HepG2 (cell line): ENCODE results near the gene PLEKHH3. TPM values are rescaled to one million over a fixed set of nuclear protein-coding genes. Genes with fewer than 3 reads are reported as not detected.

ENCODE experiments used
- ATAC-seq: fragments of 200-7000 bp; cut with Tn5 transposase; 3 replicates; pipeline ENCODE4 v1.9.1; 2020; ENCODE audit warnings: mild to moderate bottlenecking, moderate library complexity
- BruUV-seq: library from RNA; stranded (reverse); fragments of 400-500 nt; replicated peaks from 2 replicates; lab custom pipeline; 2021; lab: Mats Ljungman, UMichigan
- CTCF ChIA-PET: fragments of 300-600 bp; formaldehyde crosslinking; extraction: SDS; loops from one replicate; lab custom pipeline; 2021; ENCODE audit warnings: low total read pairs, inconsistent platforms, low intra/inter-chr PET ratio; lab: Yijun Ruan, JAX
- POLR2A ChIA-PET: fragments of 350-600 bp; sonication (Branson Sonifier 250); formaldehyde crosslinking; loops from one replicate; lab custom pipeline; 2020; ENCODE audit warnings: antibody characterized with exemption, inconsistent platforms; lab: Yijun Ruan, JAX
- DNase-seq: peaks from one replicate; pipeline ENCODE4 v3.0.0-alpha.2; 2015; ENCODE audit warnings: low spot score
- FAIRE-seq: peaks from 3 replicates; lab custom pipeline; 2011; peaks lifted over from hg19 to GRCh38; lab: Jason Lieb, UNC
- H2AFZ ChIP-seq: one replicate; pipeline ENCODE4 v1.6.1; 2011; ENCODE audit warnings: low read length, inconsistent platforms
- H3K27ac ChIP-seq: fragments of 300-600 bp; 3 replicates; pipeline ENCODE4 v1.8.0; 2011; ENCODE audit warnings: mixed run types, mild to moderate bottlenecking, mixed read lengths, low read length, inconsistent platforms; ENCODE audit not compliant: insufficient read depth; ENCODE audit errors: extremely low read length
- H3K27me3 ChIP-seq, 2 experiments: fragments of 200-600 bp in 1 of 2; 2 replicates in 1 of 2; 3 replicates in 1 of 2; pipeline versions ENCODE4 v1.6.0 to v1.8.0; 2011; ENCODE audit warnings: low read length in 2 of 2, mild to moderate bottlenecking in 2 of 2, moderate library complexity in 2 of 2, inconsistent platforms in 1 of 2; ENCODE audit not compliant: insufficient read depth in 2 of 2, control insufficient read depth in 1 of 2
- H3K36me3 ChIP-seq, 2 experiments: fragments of 200-600 bp in 1 of 2; replicated peaks in 1 of 2; 2 replicates in 1 of 2; 3 replicates in 1 of 2; pipeline versions ENCODE4 v1.5.1 to v1.8.0; 2011; ENCODE audit warnings: low read length in 2 of 2, inconsistent platforms in 1 of 2; ENCODE audit not compliant: insufficient read depth in 2 of 2, control insufficient read depth in 1 of 2
- H3K4me1 ChIP-seq: 2 replicates; pipeline ENCODE4 v1.5.1; 2012; ENCODE audit warnings: low read length, inconsistent platforms; ENCODE audit not compliant: insufficient read depth
- H3K4me2 ChIP-seq: 2 replicates; pipeline ENCODE4 v1.6.0; 2011; ENCODE audit warnings: low read depth, low read length, inconsistent platforms
- H3K4me3 ChIP-seq, 3 experiments: fragments of 200-600 bp in 1 of 3; sonication (generic), shearing (Covaris generic) in 1 of 3; replicated peaks in 1 of 3; 2 replicates each; pipeline ENCODE4 v1.5.1; 2011 to 2016; ENCODE audit warnings: low read length in 3 of 3, inconsistent platforms in 2 of 3, low read depth in 2 of 3, mild to moderate bottlenecking in 2 of 3, control low read depth in 1 of 3, mixed read lengths in 1 of 3; ENCODE audit not compliant: insufficient read depth in 1 of 3
- H3K79me2 ChIP-seq: one replicate; pipeline ENCODE4 v1.6.1; 2011; ENCODE audit warnings: low read length, inconsistent platforms; ENCODE audit not compliant: insufficient read depth
- H3K9ac ChIP-seq: 2 replicates; pipeline ENCODE4 v1.6.0; 2011; ENCODE audit warnings: mild to moderate bottlenecking, low read depth, low read length, inconsistent platforms; ENCODE audit not compliant: insufficient read depth
- H3K9me3 ChIP-seq: 2 replicates; pipeline ENCODE4 v1.5.1; 2012; ENCODE audit warnings: mild to moderate bottlenecking, low read length
- H4K20me1 ChIP-seq: 2 replicates; pipeline ENCODE4 v1.6.0; 2011; ENCODE audit warnings: inconsistent platforms, mild to moderate bottlenecking, low read length, moderate library complexity; ENCODE audit not compliant: insufficient read depth
- AGO2 ChIP-seq: fragments of 200-400 bp; formaldehyde crosslinking; optimal IDR thresholded peaks from 2 replicates; pipeline ENCODE3; 2017; ENCODE audit warnings: mild to moderate bottlenecking, low read depth, low read length, moderate library complexity
- HNRNPLL ChIP-seq: fragments of 200-400 bp; formaldehyde crosslinking; IDR thresholded peaks from 2 replicates; pipeline ENCODE4 v1.6.1; 2017; ENCODE audit warnings: mild to moderate bottlenecking, low read depth, low read length; ENCODE audit not compliant: poor library complexity, severe bottlenecking
- ISX ChIP-seq: sonication (generic); formaldehyde crosslinking; conservative IDR thresholded peaks from 2 replicates; pipeline ENCODE4 v1.5.0; 2020; ENCODE audit warnings: missing genetic modification reagents
- MED1 ChIP-seq: sonication (generic); formaldehyde crosslinking; IDR thresholded peaks from 2 replicates; pipeline ENCODE4 v1.4.0; 2020; ENCODE audit warnings: missing genetic modification reagents
- NPAS2 ChIP-seq: sonication (generic); formaldehyde crosslinking; IDR thresholded peaks from 2 replicates; pipeline ENCODE4 v1.8.0; 2022; ENCODE audit warnings: mild to moderate bottlenecking, missing genetic modification reagents, borderline replicate concordance
- NR1H2 ChIP-seq: sonication (generic); formaldehyde crosslinking; IDR thresholded peaks from 2 replicates; pipeline ENCODE4 v1.8.1; 2022; ENCODE audit warnings: low read depth, missing genetic modification reagents, borderline replicate concordance
- NRL ChIP-seq: sonication (generic); formaldehyde crosslinking; IDR thresholded peaks from 2 replicates; pipeline ENCODE4 v1.5.0; 2020; ENCODE audit warnings: missing genetic modification reagents, mild to moderate bottlenecking, moderate library complexity, borderline replicate concordance
- POGZ ChIP-seq: sonication (generic); formaldehyde crosslinking; IDR thresholded peaks from 2 replicates; pipeline ENCODE4 v1.4.0; 2020; ENCODE audit warnings: mild to moderate bottlenecking, missing genetic modification reagents
- RBFOX2 ChIP-seq: fragments of 200-400 bp; formaldehyde crosslinking; IDR thresholded peaks from 2 replicates; pipeline ENCODE4 v1.6.1; 2017; ENCODE audit warnings: low read depth, mild to moderate bottlenecking, low read length
- SIN3B ChIP-seq: fragments of 150-350 bp; IDR thresholded peaks from 2 replicates; pipeline ENCODE4 v1.6.1; 2014; ENCODE audit warnings: low read length
- SPEN ChIP-seq: sonication (generic); formaldehyde crosslinking; IDR thresholded peaks from 2 replicates; pipeline ENCODE4 v1.5.1; 2020; ENCODE audit warnings: low read depth, mild to moderate bottlenecking, missing genetic modification reagents
- ZNF121 ChIP-seq: sonication (generic); formaldehyde crosslinking; IDR thresholded peaks from 2 replicates; pipeline ENCODE4 v1.5.0; 2020; ENCODE audit warnings: mild to moderate bottlenecking, missing genetic modification reagents
- ZNF317 ChIP-seq: sonication (generic); formaldehyde crosslinking; IDR thresholded peaks from 2 replicates; pipeline ENCODE4 v1.5.0; 2020; ENCODE audit warnings: mild to moderate bottlenecking, missing genetic modification reagents
- ZNF616 ChIP-seq: sonication (generic); formaldehyde crosslinking; IDR thresholded peaks from 2 replicates; pipeline ENCODE4 v1.5.0; 2020; ENCODE audit warnings: low read depth, mild to moderate bottlenecking, missing genetic modification reagents
- ZNF773 ChIP-seq: sonication (generic); formaldehyde crosslinking; IDR thresholded peaks from 2 replicates; pipeline ENCODE4 v1.4.0; 2020; ENCODE audit warnings: missing genetic modification reagents, borderline replicate concordance
- ZNF792 ChIP-seq: IDR thresholded peaks from 2 replicates; pipeline ENCODE4 v1.6.1; 2016
- WGBS: methylation state at CpG from one replicate; pipeline ENCODE4 v1.1.6; 2017; ENCODE audit warnings: low lambda C conversion rate; 5-methylcytosine and 5-hydroxymethylcytosine counted together
- in situ Hi-C: cut with HindIII; loops from 2 replicates; pipeline ENCODE4 v1.10.0; 2017; ENCODE audit warnings: low pct_unique_long_range_greater_than_20kb; ENCODE audit not compliant: extremely low pct_ligation_motif_present
- intact Hi-C: fragments of 100-400 bp; cut with micrococcal nuclease; formaldehyde crosslinking; loops from one replicate; pipeline ENCODE4 v1.10.0; 2022; ENCODE audit not compliant: unreplicated experiment
- polyA plus RNA-seq, 8 experiments: library from polyadenylated mRNA; depleted of rRNA in 3 of 8; stranded (reverse) in 7 of 8; unstranded in 1 of 8; fragments of >200 nt; fragmentation: Illumina TruSeq in 4 of 8; extraction: Trizol in 4 of 8; gene quantifications; 2 replicates each; pipeline versions ENCODE4 v1.2.1 to v1.2.3, GENCODE V29; 2011 to 2016; ENCODE audit warnings: low read depth in 4 of 8, missing spikeins in 1 of 8, mixed read lengths in 1 of 8; ENCODE audit not compliant: insufficient read depth in 1 of 8
- total RNA-seq, 5 experiments: library from RNA; depleted of rRNA; stranded (reverse); fragments of >200 nt; fragmentation: Illumina TruSeq; extraction: Trizol; gene quantifications; 2 replicates each; pipeline ENCODE4 v1.2.3, GENCODE V29; 2016; ENCODE audit warnings: low read depth in 1 of 5
- TF ChIP-seq, protein P1 (sequence below): fragments of 450-650 bp; IDR thresholded peaks from 2 replicates; pipeline ENCODE4 v1.6.1; 2016

PLEKHH3 gene
- total and polyA plus RNA-seq, 2 of the 13 experiments (the other 11 are each of a cell fraction or from before 2014, with no cell fraction given), result 6.0 to 19.9 TPM

DNA sequence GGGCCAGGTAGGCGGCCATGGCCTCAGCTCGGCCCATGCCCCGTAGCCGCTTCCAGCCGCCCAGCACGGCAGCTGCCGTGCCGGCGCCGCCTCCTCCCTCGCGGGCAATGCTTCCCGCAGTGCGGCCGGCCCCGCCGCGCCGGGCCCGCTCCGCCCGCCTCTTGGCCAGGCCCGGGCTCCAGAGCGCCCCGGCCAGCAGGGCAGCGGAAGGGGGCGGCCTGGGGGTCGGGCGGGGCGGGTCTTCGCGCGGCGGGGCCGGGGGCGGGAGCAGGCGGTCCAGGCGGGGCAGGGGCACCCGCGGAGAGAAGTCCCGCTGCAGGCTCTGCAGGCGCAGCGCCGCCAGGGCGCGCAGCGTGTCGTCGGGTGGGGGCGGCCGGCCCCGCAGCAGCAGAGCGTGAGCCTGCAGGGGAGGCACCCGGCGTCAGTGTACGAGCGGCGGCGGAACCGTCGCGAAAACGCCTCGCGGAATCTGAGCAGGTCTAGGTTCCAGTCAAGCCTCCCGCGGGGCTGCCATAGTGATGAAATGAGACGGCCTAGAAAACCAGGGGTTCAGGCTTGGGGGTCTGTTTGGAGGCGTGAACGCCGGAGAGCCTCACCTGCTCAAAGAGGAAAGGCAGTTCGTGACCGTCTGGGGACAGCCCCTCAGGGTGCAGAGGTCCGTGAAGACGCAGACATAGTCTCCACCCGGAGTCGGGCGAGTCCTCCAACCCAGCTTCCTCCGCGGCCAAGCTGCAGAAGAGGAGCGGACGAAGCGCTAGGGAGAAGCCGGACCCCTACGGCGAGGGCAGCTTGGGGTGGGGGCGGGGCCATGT is 6.6 kb downstream of the PLEKHH3 start:
- H3K79me2 ChIP-seq, result peaks cover 7% of the 10 kb centered on the region
- 97% methylated on average over 87 of the region's 87 CpGs for WGBS
- in situ Hi-C loops (no loop called here), intact Hi-C loops (no loop called here)
- H3K36me3 ChIP-seq, result peaks cover 16 to 64% of the 10 kb centered on the region in 2 experiments
- H3K27me3 ChIP-seq, result no peaks in the 10 kb centered on the region
- ATAC-seq (no peak), FAIRE-seq (no peak), DNase-seq (no peak)
- no peaks in the 10 kb centered on the region for H3K9me3 ChIP-seq
- no TSS peak for BruUV-seq
- H4K20me1 ChIP-seq, result no peaks in the 10 kb centered on the region; the same call in 1 of the 2 replicates
- no peak overlapping the region for H3K27ac ChIP-seq
- peaks cover 29% of the 10 kb centered on the region for H3K4me1 ChIP-seq
- no peak overlapping the region for H3K4me2 ChIP-seq
- H3K9ac ChIP-seq, result no peak overlapping the region
- H2AFZ ChIP-seq, result no peak overlapping the region
- ChIA-PET CTCF (no interaction called here), POLR2A (interaction anchor here (1.2 to 4.4 kb wide), 4 partner anchors 7 to 61 kb away, joined by 3 to 38 read pairs (median 12); partner anchors contain the start of genes PLEKHH3, RETREG3, TUBG1 and TUBG2)
- no peak for TF ChIP-seq SIN3B
- peak; percentile 48; the same call in 1 of the 2 replicates for TF ChIP-seq RBFOX2
- TF ChIP-seq AGO2, result peak; percentile 62
- TF ChIP-seq, protein P1, sequence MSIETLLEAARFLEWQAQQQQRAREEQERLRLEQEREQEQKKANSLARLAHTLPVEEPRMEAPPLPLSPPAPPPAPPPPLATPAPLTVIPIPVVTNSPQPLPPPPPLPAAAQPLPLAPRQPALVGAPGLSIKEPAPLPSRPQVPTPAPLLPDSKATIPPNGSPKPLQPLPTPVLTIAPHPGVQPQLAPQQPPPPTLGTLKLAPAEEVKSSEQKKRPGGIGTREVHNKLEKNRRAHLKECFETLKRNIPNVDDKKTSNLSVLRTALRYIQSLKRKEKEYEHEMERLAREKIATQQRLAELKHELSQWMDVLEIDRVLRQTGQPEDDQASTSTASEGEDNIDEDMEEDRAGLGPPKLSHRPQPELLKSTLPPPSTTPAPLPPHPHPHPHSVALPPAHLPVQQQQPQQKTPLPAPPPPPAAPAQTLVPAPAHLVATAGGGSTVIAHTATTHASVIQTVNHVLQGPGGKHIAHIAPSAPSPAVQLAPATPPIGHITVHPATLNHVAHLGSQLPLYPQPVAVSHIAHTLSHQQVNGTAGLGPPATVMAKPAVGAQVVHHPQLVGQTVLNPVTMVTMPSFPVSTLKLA, result no peak
- TF ChIP-seq NR1H2 (CRISPR knock-in tag), result no peak
- TF ChIP-seq, all 625 proteins: peak for 2
- no peak overlapping the region for H3K4me3 ChIP-seq

DNA sequence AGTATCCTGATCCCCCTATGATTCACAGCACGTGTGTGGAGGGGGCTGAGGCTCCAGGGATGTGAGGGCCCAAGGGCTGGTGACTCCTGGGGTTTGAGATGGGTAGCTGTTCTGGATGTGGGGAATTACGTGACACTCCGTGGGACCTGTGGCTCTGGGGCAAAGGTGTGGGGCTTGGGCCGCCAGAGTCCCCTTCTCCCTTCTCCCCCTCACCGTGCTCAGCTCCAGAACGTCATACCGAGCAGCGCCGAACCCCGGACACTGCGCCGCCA is 7.2 kb downstream of the PLEKHH3 start:
- no TSS peak for BruUV-seq
- intact Hi-C loops (no loop called here), in situ Hi-C loops (no loop called here)
- peaks cover 23% of the 10 kb centered on the region for H3K4me1 ChIP-seq
- peaks cover 16 to 64% of the 10 kb centered on the region in 2 experiments for H3K36me3 ChIP-seq
- no peaks in the 10 kb centered on the region for H3K9me3 ChIP-seq
- WGBS, result 97% methylated on average over 12 of the region's 12 CpGs
- peaks cover 3% of the 10 kb centered on the region for H3K79me2 ChIP-seq
- no peaks in the 10 kb centered on the region; the same call in 1 of the 2 replicates for H4K20me1 ChIP-seq
- ATAC-seq (no peak), FAIRE-seq (no peak), DNase-seq (no peak)
- H2AFZ ChIP-seq, result no peak overlapping the region
- H3K4me2 ChIP-seq, result no peak overlapping the region
- CTCF ChIA-PET, result no interaction called here
- H3K4me3 ChIP-seq, result no peak overlapping the region
- POLR2A ChIA-PET, result interaction anchor here (2.0 to 4.4 kb wide), 3 partner anchors 8 to 51 kb away, joined by 7 to 38 read pairs (median 16); partner anchors contain the start of genes PLEKHH3 and TUBG2
- H3K9ac ChIP-seq, result no peak overlapping the region
- H3K27me3 ChIP-seq, result no peaks in the 10 kb centered on the region
- H3K27ac ChIP-seq, result no peak overlapping the region
- no peak for TF ChIP-seq ZNF792 (CRISPR knock-in tag)
- no peak for TF ChIP-seq ISX (CRISPR knock-in tag)
- no peak for TF ChIP-seq POGZ
- TF ChIP-seq NRL, result no peak
- no peak for TF ChIP-seq HNRNPLL
- TF ChIP-seq ZNF616, result no peak
- TF ChIP-seq ZNF773 (CRISPR knock-in tag), result no peak
- no peak for TF ChIP-seq ZNF121 (CRISPR knock-in tag)
- no peak for TF ChIP-seq ZNF317 (CRISPR knock-in tag)
- no peak for TF ChIP-seq MED1 (CRISPR knock-in tag)
- no peak for TF ChIP-seq SPEN (CRISPR knock-in tag)
- TF ChIP-seq NPAS2 (CRISPR knock-in tag), result no peak
